Upper lobe of left lung (tissue), 6 donors: ENCODE data around the gene PLXNA4. TPM values are rescaled to one million over a fixed set of nuclear protein-coding genes. Genes with fewer than 3 reads are reported as not detected.

Experiments
- ATAC-seq, 2 donors: fragments of 200-7000 bp; cut with Tn5 transposase; one replicate each; pipeline ENCODE4 v1.9.1; 2022; ENCODE audit warnings: mild to moderate bottlenecking in 2 of 2, moderate library complexity in 2 of 2; ENCODE audit not compliant: low FRiP score in 2 of 2
- DNase-seq, 2 donors: peaks; one replicate each; pipeline ENCODE4 v3.0.0-alpha.2; 2019 to 2020
- H3K27ac ChIP-seq, 4 donors: fragments of 200-600 bp; sonication (generic); one replicate each; pipeline ENCODE4 v1.5.1; 2016 to 2019
- H3K27me3 ChIP-seq, 4 donors: fragments of 200-600 bp; sonication (generic); one replicate each; pipeline ENCODE4 v1.5.1; 2017 to 2019
- H3K36me3 ChIP-seq, 4 donors: fragments of 200-600 bp; sonication (generic); one replicate each; pipeline ENCODE4 v1.5.1; 2016 to 2019
- H3K4me1 ChIP-seq, 4 donors: fragments of 200-600 bp; sonication (generic); one replicate each; pipeline ENCODE4 v1.5.1; 2018 to 2019
- H3K4me3 ChIP-seq, 4 donors: fragments of 200-600 bp; sonication (generic); one replicate each; pipeline ENCODE4 v1.5.1; 2017 to 2019; ENCODE audit warnings: mild to moderate bottlenecking in 2 of 4, moderate library complexity in 1 of 4
- H3K9me3 ChIP-seq, 4 donors: fragments of 200-600 bp; sonication (generic); one replicate each; pipeline ENCODE4 v1.5.1; 2018 to 2019
- EP300 ChIP-seq, 4 donors: sonication (generic); formaldehyde crosslinking; IDR thresholded peaks; one replicate each; pipeline ENCODE4 v1.5.1; 2017; ENCODE audit warnings: antibody characterized with exemption in 4 of 4, control low read depth in 2 of 4
- POLR2A ChIP-seq, 4 donors: fragments of 450-650 bp; IDR thresholded peaks; one replicate each; pipeline ENCODE4 v1.5.1; 2016 to 2017; ENCODE audit warnings: antibody characterized with exemption in 4 of 4, mild to moderate bottlenecking in 2 of 4
- POLR2AphosphoS5 ChIP-seq, 2 donors: sonication (generic); formaldehyde crosslinking; IDR thresholded peaks; one replicate each; pipeline ENCODE4 v1.5.1; 2017; ENCODE audit warnings: antibody characterized with exemption in 2 of 2
- WGBS, 2 donors: methylation state at CpG; one replicate each; pipeline ENCODE4 v1.1.5; 2017 to 2018; 5-methylcytosine and 5-hydroxymethylcytosine counted together
- total RNA-seq, 6 donors: library from RNA; depleted of rRNA in 4 of 6; stranded (reverse); fragments of >200 nt in 4 of 6; gene quantifications; one replicate each; pipeline versions ENCODE4 v1.1.0 to v1.2.1, GENCODE V29; 2016 to 2021
- TF ChIP-seq, protein P1 (sequence below), 6 experiments: fragments of 450-650 bp in 4 of 6; fragments of 200-600 bp in 2 of 6; sonication (generic) in 2 of 6; IDR thresholded peaks; one replicate each; pipeline ENCODE4 v1.5.1; 2016 to 2019; ENCODE audit warnings: antibody characterized with exemption in 6 of 6
- donor health status: DM: no; HTN: no; CAD: no; lungs with moderate emphysema.
- donor health status: DM: no; HTN: yes; CAD: no; lungs with severe emphysema.

PLXNA4 gene
- total RNA-seq, 6 donors from 2014 or later: 1.1 to 5.9 (median 2.6) TPM

- ATAC-seq (no peak), DNase-seq (no peak)
- 65 to 92% methylated on average over 2 of the region's 2 CpGs for WGBS, 2 donors
- Histone ChIP-seq H3K36me3 (no peaks in the 10 kb centered on the region), H3K4me3 (no peak overlapping the region), H3K27ac (no peak overlapping the region), H3K9me3 (no peaks in the 10 kb centered on the region), H3K27me3 (no peaks in the 10 kb centered on the region), H3K4me1 (no peaks in the 10 kb centered on the region)
- TF ChIP-seq, protein P1, sequence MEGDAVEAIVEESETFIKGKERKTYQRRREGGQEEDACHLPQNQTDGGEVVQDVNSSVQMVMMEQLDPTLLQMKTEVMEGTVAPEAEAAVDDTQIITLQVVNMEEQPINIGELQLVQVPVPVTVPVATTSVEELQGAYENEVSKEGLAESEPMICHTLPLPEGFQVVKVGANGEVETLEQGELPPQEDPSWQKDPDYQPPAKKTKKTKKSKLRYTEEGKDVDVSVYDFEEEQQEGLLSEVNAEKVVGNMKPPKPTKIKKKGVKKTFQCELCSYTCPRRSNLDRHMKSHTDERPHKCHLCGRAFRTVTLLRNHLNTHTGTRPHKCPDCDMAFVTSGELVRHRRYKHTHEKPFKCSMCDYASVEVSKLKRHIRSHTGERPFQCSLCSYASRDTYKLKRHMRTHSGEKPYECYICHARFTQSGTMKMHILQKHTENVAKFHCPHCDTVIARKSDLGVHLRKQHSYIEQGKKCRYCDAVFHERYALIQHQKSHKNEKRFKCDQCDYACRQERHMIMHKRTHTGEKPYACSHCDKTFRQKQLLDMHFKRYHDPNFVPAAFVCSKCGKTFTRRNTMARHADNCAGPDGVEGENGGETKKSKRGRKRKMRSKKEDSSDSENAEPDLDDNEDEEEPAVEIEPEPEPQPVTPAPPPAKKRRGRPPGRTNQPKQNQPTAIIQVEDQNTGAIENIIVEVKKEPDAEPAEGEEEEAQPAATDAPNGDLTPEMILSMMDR (IDR thresholded peaks at IDR 0.05): no peak
Measured at GRCh38 chr7:132112106-132112505, 464.2 kb downstream of the PLXNA4 start.

- H3K9me3 ChIP-seq: no peaks in the 10 kb centered on the region
- TF ChIP-seq, protein P1 (IDR thresholded peaks at IDR 0.05): no peak
- no peak for TF ChIP-seq POLR2A (IDR thresholded peaks at IDR 0.05)
- no peak for TF ChIP-seq EP300 (IDR thresholded peaks at IDR 0.05)
- no peak for TF ChIP-seq POLR2AphosphoS5 (IDR thresholded peaks at IDR 0.05)
- 71% methylated on average over 3 of the region's 3 CpGs for WGBS, 2 donors
- no peaks in the 10 kb centered on the region for H3K27me3 ChIP-seq
- no peak overlapping the region for H3K4me3 ChIP-seq
- ATAC-seq: no peak
- no peaks in the 10 kb centered on the region for H3K36me3 ChIP-seq
- no peak for DNase-seq
- no peaks in the 10 kb centered on the region for H3K4me1 ChIP-seq
- H3K27ac ChIP-seq: no peak overlapping the region
Measured at GRCh38 chr7:132110692-132111091, 465.6 kb downstream of the PLXNA4 start.

DNA sequence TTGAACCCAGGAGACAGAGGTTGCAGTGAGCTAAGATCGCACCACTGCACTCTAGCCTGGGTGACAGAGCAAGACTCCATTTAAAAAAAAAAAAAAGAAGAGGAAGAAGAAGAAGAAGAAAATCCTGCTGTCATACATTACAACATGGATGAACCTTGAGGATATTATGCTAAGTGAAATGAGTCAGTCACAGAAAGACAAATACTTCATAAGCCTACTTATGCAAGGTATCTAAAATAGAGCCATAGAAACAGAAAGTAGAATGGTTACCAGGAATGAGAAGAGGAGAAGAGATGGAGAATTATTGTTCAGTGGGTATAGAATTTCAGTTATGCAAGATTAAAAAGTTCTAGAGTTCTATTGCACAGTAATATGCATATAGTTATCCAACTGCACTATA, 466.5 kb downstream of the PLXNA4 start:
- no peak for ATAC-seq
- Histone ChIP-seq H3K27me3 (no peaks in the 10 kb centered on the region), H3K4me1 (no peaks in the 10 kb centered on the region), H3K4me3 (no peak overlapping the region), H3K27ac (no peak overlapping the region), H3K9me3 (no peaks in the 10 kb centered on the region), H3K36me3 (no peaks in the 10 kb centered on the region)
- TF ChIP-seq, protein P1 (IDR thresholded peaks at IDR 0.05): no peak
- no peak for TF ChIP-seq EP300 (IDR thresholded peaks at IDR 0.05)
- no peak for TF ChIP-seq POLR2AphosphoS5 (IDR thresholded peaks at IDR 0.05)
- no peak for TF ChIP-seq POLR2A (IDR thresholded peaks at IDR 0.05)
- DNase-seq: no peak
- WGBS, 2 donors: 71 to 100% methylated on average over 1 of the region's 1 CpG

- no peak overlapping the region for H3K27ac ChIP-seq
- WGBS, 2 donors: 58 to 63% methylated on average over 4 of the region's 4 CpGs
- no peak for TF ChIP-seq POLR2A (IDR thresholded peaks at IDR 0.05)
- no peaks in the 10 kb centered on the region for H3K36me3 ChIP-seq
- H3K4me1 ChIP-seq: no peaks in the 10 kb centered on the region
- no peaks in the 10 kb centered on the region for H3K9me3 ChIP-seq
- DNase-seq (no peak), ATAC-seq (no peak)
- H3K4me3 ChIP-seq: no peak overlapping the region
- H3K27me3 ChIP-seq: no peaks in the 10 kb centered on the region
Measured at GRCh38 chr7:132108563-132108962, 467.7 kb downstream of the PLXNA4 start.

GRCh38 chr7:132106491-132106890, 469.8 kb downstream of the PLXNA4 start:
- H3K4me1 ChIP-seq: no peaks in the 10 kb centered on the region
- TF ChIP-seq, protein P1 (IDR thresholded peaks at IDR 0.05): no peak
- DNase-seq (no peak), ATAC-seq (no peak)
- H3K4me3 ChIP-seq: no peak overlapping the region
- H3K9me3 ChIP-seq: no peaks in the 10 kb centered on the region
- H3K27ac ChIP-seq: no peak overlapping the region
- no peaks in the 10 kb centered on the region for H3K27me3 ChIP-seq
- H3K36me3 ChIP-seq: no peaks in the 10 kb centered on the region
- 85 to 86% methylated on average over 7 of the region's 7 CpGs for WGBS, 2 donors
